SH-SY5Y (cell line): ENCODE data around the gene SPPL2B.

Experiments used
- GATA2 ChIP-seq: IDR thresholded peaks from 2 replicates; pipeline ENCODE4 v1.6.1; 2011; ENCODE audit warnings: mild to moderate bottlenecking, low read depth, low read length
- GATA3 ChIP-seq: IDR thresholded peaks from 2 replicates; pipeline ENCODE4 v1.6.1; 2011; ENCODE audit warnings: low read depth, mild to moderate bottlenecking, low read length, moderate library complexity

DNA sequence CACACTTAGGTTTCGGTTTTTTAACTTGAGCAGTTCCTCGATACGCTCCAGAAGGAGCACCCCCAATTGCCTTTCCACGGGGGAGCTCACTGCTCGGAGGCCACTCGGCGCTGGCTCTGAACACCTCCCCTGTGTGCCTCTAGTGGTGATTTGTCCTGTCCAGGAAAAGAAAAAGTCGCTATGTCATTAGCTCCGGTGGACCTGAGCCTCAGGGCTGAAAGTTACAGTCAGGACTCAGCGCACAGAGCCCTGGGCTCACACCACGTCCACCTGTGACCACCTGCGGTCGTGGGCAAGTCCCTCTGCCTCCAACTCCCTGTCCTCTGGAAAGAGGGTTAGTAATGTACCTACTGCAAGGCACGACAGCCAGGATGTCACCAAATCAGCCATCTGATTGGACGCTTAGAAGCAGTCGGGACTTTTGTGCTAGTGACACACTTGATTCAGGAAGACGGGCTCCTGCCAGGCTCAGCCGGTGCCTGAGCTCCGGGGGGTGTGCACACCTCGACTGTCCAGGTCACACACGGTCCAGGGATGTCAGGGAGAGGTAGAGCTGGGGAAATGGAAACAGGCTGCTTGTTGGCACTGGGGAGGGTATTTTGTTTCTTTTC lies 27.7 kb downstream of the SPPL2B start:
- TF ChIP-seq GATA2 (no peak), GATA3 (no peak)
